OCI-LY1 (cell line): Measurements from ENCODE around the gene COX6B2.

Experiments
- H2AFZ ChIP-seq: fragments of 200-600 bp; sonication (generic), shearing (Covaris generic); 2 replicates; pipeline ENCODE4 v1.6.0; 2014; ENCODE audit warnings: antibody characterized with exemption, mild to moderate bottlenecking, low read length
- H3F3A ChIP-seq: fragments of 200-600 bp; sonication (generic), shearing (Covaris generic); 2 replicates; pipeline ENCODE4 v1.6.0; 2014; ENCODE audit warnings: mild to moderate bottlenecking, antibody characterized with exemption, low read length, moderate library complexity; ENCODE audit not compliant: insufficient read depth
- H3K27ac ChIP-seq: fragments of 200-600 bp; sonication (generic); 2 replicates; pipeline ENCODE4 v1.5.1; 2014; ENCODE audit warnings: low read length, mixed run types, mild to moderate bottlenecking, low read depth; ENCODE audit not compliant: poor library complexity, severe bottlenecking
- H3K27me3 ChIP-seq: fragments of 200-600 bp; sonication (generic); 2 replicates; pipeline ENCODE4 v1.6.0; 2014; ENCODE audit warnings: antibody characterized with exemption, mild to moderate bottlenecking, low read length, moderate library complexity; ENCODE audit not compliant: insufficient read depth
- H3K36me3 ChIP-seq: fragments of 200-600 bp; sonication (generic); 2 replicates; pipeline ENCODE4 v1.6.1; 2014; ENCODE audit warnings: mild to moderate bottlenecking, antibody characterized with exemption, low read length, moderate library complexity, mixed read lengths; ENCODE audit not compliant: insufficient read depth
- H3K4me1 ChIP-seq: fragments of 200-600 bp; sonication (generic); 2 replicates; pipeline ENCODE4 v1.5.1; 2014; ENCODE audit warnings: mild to moderate bottlenecking, low read length, moderate library complexity; ENCODE audit not compliant: insufficient read depth, severe bottlenecking
- H3K4me2 ChIP-seq: fragments of 200-600 bp; sonication (generic), shearing (Covaris generic); 2 replicates; pipeline ENCODE4 v1.6.1; 2014; ENCODE audit warnings: low read length
- H3K4me3 ChIP-seq: fragments of 200-600 bp; sonication (generic); 2 replicates; pipeline ENCODE4 v1.5.1; 2014; ENCODE audit warnings: low read length, low read depth, mild to moderate bottlenecking, mixed read lengths; ENCODE audit not compliant: poor library complexity, severe bottlenecking
- H3K79me2 ChIP-seq: fragments of 200-600 bp; shearing (Covaris generic); 2 replicates; pipeline ENCODE4 v1.6.1; 2016; ENCODE audit warnings: mixed run types, low read length, mixed read lengths; ENCODE audit not compliant: insufficient read depth
- H3K9ac ChIP-seq: fragments of 200-600 bp; sonication (generic), shearing (Covaris generic); 2 replicates; pipeline ENCODE4 v1.6.1; 2014; ENCODE audit warnings: mild to moderate bottlenecking, low read length, mixed read lengths
- H3K9me2 ChIP-seq: fragments of 200-600 bp; sonication (generic), shearing (Covaris generic); 2 replicates; pipeline ENCODE4 v1.6.1; 2014; ENCODE audit warnings: low read depth, mild to moderate bottlenecking, low read length, mixed read lengths
- H3K9me3 ChIP-seq: fragments of 200-600 bp; shearing (Covaris generic); 2 replicates; pipeline ENCODE4 v1.6.1; 2014; ENCODE audit warnings: low read length, mixed read lengths
- H4K20me1 ChIP-seq: fragments of 200-600 bp; sonication (generic), shearing (Covaris generic); 2 replicates; pipeline ENCODE4 v1.6.0; 2016; ENCODE audit warnings: mild to moderate bottlenecking, low read length; ENCODE audit not compliant: insufficient read depth
- EZH2 ChIP-seq: fragments of 200-600 bp; sonication (generic), shearing (Covaris generic); IDR thresholded peaks from 2 replicates; pipeline ENCODE4 v1.8.0; 2017; ENCODE audit warnings: borderline replicate concordance, mixed run types, mild to moderate bottlenecking, antibody characterized with exemption, low read length, moderate library complexity, mixed read lengths
- TF ChIP-seq, protein P1 (sequence below): fragments of 200-600 bp; sonication (generic), shearing (Covaris generic); IDR thresholded peaks from 2 replicates; pipeline ENCODE4 v1.5.1; 2017; ENCODE audit warnings: mild to moderate bottlenecking, antibody characterized with exemption, low read length, moderate library complexity, mixed read lengths

COX6B2 gene

DNA sequence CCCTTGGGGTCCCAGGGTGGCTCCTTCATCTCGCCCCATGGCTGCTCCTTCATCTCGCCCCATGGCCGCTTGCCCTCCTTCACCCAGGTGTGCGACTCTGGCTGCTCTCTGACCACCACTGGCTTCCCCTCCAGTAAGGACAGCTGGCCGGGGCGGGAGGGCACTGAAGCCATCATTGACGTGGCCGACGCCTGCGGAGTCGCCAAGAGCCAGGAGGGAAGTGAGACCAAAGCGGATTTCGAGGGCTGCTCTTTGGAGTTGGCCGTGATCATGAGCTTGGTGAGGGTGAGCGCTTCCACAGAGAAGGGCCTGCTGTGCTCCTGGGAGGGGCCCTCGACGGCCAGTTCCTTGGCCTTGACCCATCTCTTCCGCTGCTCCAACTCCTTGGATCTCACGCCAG lies 4.0 kb upstream of the COX6B2 start:
- Histone ChIP-seq H4K20me1 (no peaks in the 10 kb centered on the region), H3K27ac (no peak overlapping the region), H3K4me2 (no peak overlapping the region), H3K9me3 (no peaks in the 10 kb centered on the region), H3K79me2 (no peaks in the 10 kb centered on the region), H3K27me3 (no peaks in the 10 kb centered on the region; the same call in 1 of the 2 replicates), H3F3A (no peaks in the 10 kb centered on the region), H2AFZ (no peak overlapping the region), H3K36me3 (no peaks in the 10 kb centered on the region), H3K4me1 (peaks cover 3% of the 10 kb centered on the region), H3K4me3 (no peak overlapping the region), H3K9ac (no peak overlapping the region), H3K9me2 (no peaks in the 10 kb centered on the region)
- TF ChIP-seq EZH2: no peak
- TF ChIP-seq, protein P1, sequence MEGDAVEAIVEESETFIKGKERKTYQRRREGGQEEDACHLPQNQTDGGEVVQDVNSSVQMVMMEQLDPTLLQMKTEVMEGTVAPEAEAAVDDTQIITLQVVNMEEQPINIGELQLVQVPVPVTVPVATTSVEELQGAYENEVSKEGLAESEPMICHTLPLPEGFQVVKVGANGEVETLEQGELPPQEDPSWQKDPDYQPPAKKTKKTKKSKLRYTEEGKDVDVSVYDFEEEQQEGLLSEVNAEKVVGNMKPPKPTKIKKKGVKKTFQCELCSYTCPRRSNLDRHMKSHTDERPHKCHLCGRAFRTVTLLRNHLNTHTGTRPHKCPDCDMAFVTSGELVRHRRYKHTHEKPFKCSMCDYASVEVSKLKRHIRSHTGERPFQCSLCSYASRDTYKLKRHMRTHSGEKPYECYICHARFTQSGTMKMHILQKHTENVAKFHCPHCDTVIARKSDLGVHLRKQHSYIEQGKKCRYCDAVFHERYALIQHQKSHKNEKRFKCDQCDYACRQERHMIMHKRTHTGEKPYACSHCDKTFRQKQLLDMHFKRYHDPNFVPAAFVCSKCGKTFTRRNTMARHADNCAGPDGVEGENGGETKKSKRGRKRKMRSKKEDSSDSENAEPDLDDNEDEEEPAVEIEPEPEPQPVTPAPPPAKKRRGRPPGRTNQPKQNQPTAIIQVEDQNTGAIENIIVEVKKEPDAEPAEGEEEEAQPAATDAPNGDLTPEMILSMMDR: no peak

DNA sequence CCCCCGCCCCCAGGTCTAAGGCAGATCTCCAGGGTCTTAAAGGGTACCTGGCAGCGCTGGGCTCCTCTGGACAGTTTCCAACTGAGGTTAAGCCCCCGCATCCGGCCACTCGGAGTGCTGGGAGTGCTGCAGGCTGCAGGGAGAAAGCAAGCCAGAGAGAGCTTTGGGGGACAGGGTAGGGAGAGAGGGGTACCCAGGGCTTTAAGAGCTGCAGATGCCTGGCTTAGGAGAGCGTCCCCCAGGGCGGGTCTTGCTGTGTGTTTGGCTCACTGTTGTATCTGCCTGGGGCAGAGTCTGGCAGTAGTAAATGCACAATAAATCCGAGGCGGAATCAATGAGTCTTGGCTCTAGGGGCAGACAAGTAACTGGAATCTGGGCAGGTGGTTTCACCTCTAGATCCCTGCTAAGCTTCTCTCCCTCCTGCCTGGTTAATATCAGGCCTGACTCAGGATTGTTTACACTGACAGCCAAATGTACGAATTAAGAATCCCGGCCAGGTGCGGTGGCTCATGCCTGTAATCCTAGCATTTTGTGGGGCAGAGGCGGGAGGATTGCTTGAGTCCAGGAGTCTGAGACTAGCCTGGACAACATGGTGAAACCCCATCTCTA lies 798 bp upstream of the COX6B2 start:
- H2AFZ ChIP-seq: no peak overlapping the region
- H3K9me2 ChIP-seq: no peaks in the 10 kb centered on the region
- H3K27ac ChIP-seq: no peak overlapping the region
- no peak overlapping the region for H3K9ac ChIP-seq
- no peak overlapping the region for H3K4me3 ChIP-seq
- H3K4me2 ChIP-seq: no peak overlapping the region
- no peak for TF ChIP-seq EZH2
- TF ChIP-seq, protein P1: no peak
- no peaks in the 10 kb centered on the region for H3F3A ChIP-seq
- H4K20me1 ChIP-seq: no peaks in the 10 kb centered on the region
- no peaks in the 10 kb centered on the region for H3K9me3 ChIP-seq
- peaks cover 7% of the 10 kb centered on the region for H3K4me1 ChIP-seq
- H3K79me2 ChIP-seq: no peaks in the 10 kb centered on the region
- no peaks in the 10 kb centered on the region for H3K36me3 ChIP-seq
- peaks cover 7% of the 10 kb centered on the region for H3K27me3 ChIP-seq

DNA sequence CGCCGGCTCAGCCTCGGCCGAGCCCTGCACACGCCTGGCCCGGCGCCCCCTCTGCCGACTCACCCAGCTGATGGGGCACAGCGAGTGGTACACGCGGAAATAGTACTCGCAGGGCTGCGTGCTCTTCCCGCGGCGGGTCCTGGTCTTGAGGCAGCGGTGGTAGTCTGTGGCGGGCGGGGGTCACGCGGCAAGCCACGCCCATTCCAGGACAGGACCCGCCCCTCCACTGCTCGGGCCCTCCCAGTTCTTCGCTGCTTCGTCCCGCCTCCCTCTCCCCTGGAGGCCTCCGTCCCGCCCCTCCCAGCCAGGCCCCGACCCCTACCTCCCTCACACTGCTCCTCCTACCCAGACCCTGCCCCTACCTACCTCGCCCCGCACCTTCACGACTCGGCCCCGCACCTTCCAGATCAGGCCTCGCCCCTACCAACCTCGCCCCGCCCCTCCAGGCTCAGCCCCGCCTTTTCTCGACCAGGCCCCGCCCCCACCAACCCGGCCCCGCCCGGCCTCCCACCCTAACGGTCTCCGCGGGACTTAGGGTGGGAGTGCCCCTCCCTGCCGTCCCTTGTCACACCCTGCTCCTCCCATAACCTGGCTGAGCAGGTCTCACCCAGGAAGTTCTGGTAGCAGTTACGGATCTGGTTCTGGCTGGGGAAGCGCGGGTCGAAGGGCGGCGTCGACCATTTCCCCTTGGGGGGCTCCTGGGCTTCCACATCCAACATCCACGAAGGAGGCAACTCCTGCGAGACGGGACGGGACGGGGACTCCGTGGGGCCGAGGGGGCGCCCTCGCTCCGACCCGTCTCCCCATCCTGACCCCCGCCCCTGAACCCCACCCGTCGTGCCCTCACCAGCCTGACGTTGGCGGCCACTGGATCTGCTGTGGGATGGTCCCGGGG lies 469 bp downstream of the COX6B2 start:
- no peaks in the 10 kb centered on the region for H3K36me3 ChIP-seq
- H3K4me3 ChIP-seq: peak overlapping the region; percentile 55
- no peaks in the 10 kb centered on the region for H3K79me2 ChIP-seq
- no peak overlapping the region for H2AFZ ChIP-seq
- H3K27me3 ChIP-seq: peaks cover 7% of the 10 kb centered on the region
- peaks cover 7% of the 10 kb centered on the region for H3K4me1 ChIP-seq
- no peaks in the 10 kb centered on the region for H3F3A ChIP-seq
- no peak overlapping the region for H3K27ac ChIP-seq
- 0 out of 2 replicates have a peak overlapping the region, but pooled peaks have one; percentile 3 for H3K9ac ChIP-seq
- peak overlapping the region; percentile 67 for H3K4me2 ChIP-seq
- no peaks in the 10 kb centered on the region for H4K20me1 ChIP-seq
- TF ChIP-seq, protein P1: no peak
- no peak for TF ChIP-seq EZH2
- H3K9me2 ChIP-seq: no peaks in the 10 kb centered on the region
- H3K9me3 ChIP-seq: no peaks in the 10 kb centered on the region
